K562 treated with DMSO at 1 percent for 48 hours (cell line): ENCODE data around the gene CPSF6. TPM values are rescaled to one million over a fixed set of nuclear protein-coding genes. Genes with fewer than 3 reads are reported as not detected.

Experiments used
- total RNA-seq: library from RNA; unstranded; fragments of 300-600 nt; gene quantifications from 2 replicates; pipeline ENCODE4 v1.2.3, GENCODE V29; 2022; ENCODE audit warnings: low replicate concordance; ENCODE audit errors: extremely low read depth

Gene CPSF6, protein sequence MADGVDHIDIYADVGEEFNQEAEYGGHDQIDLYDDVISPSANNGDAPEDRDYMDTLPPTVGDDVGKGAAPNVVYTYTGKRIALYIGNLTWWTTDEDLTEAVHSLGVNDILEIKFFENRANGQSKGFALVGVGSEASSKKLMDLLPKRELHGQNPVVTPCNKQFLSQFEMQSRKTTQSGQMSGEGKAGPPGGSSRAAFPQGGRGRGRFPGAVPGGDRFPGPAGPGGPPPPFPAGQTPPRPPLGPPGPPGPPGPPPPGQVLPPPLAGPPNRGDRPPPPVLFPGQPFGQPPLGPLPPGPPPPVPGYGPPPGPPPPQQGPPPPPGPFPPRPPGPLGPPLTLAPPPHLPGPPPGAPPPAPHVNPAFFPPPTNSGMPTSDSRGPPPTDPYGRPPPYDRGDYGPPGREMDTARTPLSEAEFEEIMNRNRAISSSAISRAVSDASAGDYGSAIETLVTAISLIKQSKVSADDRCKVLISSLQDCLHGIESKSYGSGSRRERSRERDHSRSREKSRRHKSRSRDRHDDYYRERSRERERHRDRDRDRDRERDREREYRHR
- total RNA-seq = not detected in 2 replicates

GRCh38 chr12:69239352-69239921, at the start of gene CPSF6:
TSS of gene CPSF6 (plus strand) at chr12:69239569. CDS start at chr12:69239647, 78 bp downstream.

Other genes starting within 250 kb of the CPSF6 start
- gene LYZ, start 108.8 kb downstream of the CPSF6 start, total RNA-seq = not detected in 2 replicates
- not detected in 2 replicates for gene YEATS4, start 120.2 kb downstream of the CPSF6 start, total RNA-seq
- gene FRS2, start 230.8 kb downstream of the CPSF6 start, total RNA-seq = not detected in 2 replicates